Liver (tissue), 3 donors: ENCODE results near the gene CBLL1.

Experiments used
- CTCF ChIP-seq: fragments of 150-350 bp; IDR thresholded peaks from 2 replicates; pipeline ENCODE4 v1.5.1; 2017; ENCODE audit warnings: improper control_type of control experiment, low read depth, low read length; ENCODE audit not compliant: missing input control
- EGR1 ChIP-seq, 2 donors: IDR thresholded peaks; 2 replicates each; pipeline ENCODE4 v1.6.1; 2016 to 2018; ENCODE audit warnings: antibody characterized with exemption in 2 of 2, low read depth in 2 of 2
- FOXA1 ChIP-seq: IDR thresholded peaks from 2 replicates; pipeline ENCODE4 v1.6.1; 2016; ENCODE audit warnings: antibody characterized with exemption
- JUND ChIP-seq, 2 donors: IDR thresholded peaks; 2 replicates each; pipeline ENCODE4 v1.6.1; 2016; ENCODE audit warnings: antibody characterized with exemption in 2 of 2
- MAX ChIP-seq: IDR thresholded peaks from 2 replicates; pipeline ENCODE4 v1.6.1; 2016; ENCODE audit warnings: antibody characterized with exemption
- RAD21 ChIP-seq, 2 donors: IDR thresholded peaks; 2 replicates each; pipeline ENCODE4 v1.6.1; 2016; ENCODE audit warnings: antibody characterized with exemption in 2 of 2, mild to moderate bottlenecking in 2 of 2
- YY1 ChIP-seq: IDR thresholded peaks from 2 replicates; pipeline ENCODE4 v1.6.1; 2016; ENCODE audit warnings: antibody characterized with exemption, mild to moderate bottlenecking
- TF ChIP-seq, protein P1 (sequence below): IDR thresholded peaks from 2 replicates; pipeline ENCODE4 v1.6.1; 2016; ENCODE audit warnings: antibody characterized with exemption, mild to moderate bottlenecking
- donor health status: healthy.
- donor health status: healthy.

GRCh38 chr7:107754642-107755041, 10.7 kb downstream of the CBLL1 start:
- no peak for TF ChIP-seq CTCF
- no peak for TF ChIP-seq JUND (IDR thresholded peaks at IDR 0.05)
- peak in 1 of 2 donors; percentile 51 for TF ChIP-seq RAD21 (IDR thresholded peaks at IDR 0.05)
- TF ChIP-seq YY1: no peak
- TF ChIP-seq, protein P1, sequence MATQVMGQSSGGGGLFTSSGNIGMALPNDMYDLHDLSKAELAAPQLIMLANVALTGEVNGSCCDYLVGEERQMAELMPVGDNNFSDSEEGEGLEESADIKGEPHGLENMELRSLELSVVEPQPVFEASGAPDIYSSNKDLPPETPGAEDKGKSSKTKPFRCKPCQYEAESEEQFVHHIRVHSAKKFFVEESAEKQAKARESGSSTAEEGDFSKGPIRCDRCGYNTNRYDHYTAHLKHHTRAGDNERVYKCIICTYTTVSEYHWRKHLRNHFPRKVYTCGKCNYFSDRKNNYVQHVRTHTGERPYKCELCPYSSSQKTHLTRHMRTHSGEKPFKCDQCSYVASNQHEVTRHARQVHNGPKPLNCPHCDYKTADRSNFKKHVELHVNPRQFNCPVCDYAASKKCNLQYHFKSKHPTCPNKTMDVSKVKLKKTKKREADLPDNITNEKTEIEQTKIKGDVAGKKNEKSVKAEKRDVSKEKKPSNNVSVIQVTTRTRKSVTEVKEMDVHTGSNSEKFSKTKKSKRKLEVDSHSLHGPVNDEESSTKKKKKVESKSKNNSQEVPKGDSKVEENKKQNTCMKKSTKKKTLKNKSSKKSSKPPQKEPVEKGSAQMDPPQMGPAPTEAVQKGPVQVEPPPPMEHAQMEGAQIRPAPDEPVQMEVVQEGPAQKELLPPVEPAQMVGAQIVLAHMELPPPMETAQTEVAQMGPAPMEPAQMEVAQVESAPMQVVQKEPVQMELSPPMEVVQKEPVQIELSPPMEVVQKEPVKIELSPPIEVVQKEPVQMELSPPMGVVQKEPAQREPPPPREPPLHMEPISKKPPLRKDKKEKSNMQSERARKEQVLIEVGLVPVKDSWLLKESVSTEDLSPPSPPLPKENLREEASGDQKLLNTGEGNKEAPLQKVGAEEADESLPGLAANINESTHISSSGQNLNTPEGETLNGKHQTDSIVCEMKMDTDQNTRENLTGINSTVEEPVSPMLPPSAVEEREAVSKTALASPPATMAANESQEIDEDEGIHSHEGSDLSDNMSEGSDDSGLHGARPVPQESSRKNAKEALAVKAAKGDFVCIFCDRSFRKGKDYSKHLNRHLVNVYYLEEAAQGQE: no peak
- no peak for TF ChIP-seq MAX
- no peak for TF ChIP-seq FOXA1
- no peak for TF ChIP-seq EGR1 (IDR thresholded peaks at IDR 0.05; ENCODE audit: low read depth in 2 of 2)
